ENCODE results near the gene TSPAN10.

- no peak for TF ChIP-seq EZH2 (IDR thresholded peaks at IDR 0.05; ENCODE audit: insufficient read depth, low read length)
- TF ChIP-seq, protein P1, sequence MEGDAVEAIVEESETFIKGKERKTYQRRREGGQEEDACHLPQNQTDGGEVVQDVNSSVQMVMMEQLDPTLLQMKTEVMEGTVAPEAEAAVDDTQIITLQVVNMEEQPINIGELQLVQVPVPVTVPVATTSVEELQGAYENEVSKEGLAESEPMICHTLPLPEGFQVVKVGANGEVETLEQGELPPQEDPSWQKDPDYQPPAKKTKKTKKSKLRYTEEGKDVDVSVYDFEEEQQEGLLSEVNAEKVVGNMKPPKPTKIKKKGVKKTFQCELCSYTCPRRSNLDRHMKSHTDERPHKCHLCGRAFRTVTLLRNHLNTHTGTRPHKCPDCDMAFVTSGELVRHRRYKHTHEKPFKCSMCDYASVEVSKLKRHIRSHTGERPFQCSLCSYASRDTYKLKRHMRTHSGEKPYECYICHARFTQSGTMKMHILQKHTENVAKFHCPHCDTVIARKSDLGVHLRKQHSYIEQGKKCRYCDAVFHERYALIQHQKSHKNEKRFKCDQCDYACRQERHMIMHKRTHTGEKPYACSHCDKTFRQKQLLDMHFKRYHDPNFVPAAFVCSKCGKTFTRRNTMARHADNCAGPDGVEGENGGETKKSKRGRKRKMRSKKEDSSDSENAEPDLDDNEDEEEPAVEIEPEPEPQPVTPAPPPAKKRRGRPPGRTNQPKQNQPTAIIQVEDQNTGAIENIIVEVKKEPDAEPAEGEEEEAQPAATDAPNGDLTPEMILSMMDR (IDR thresholded peaks at IDR 0.05; ENCODE audit: insufficient read depth, low read depth, low read length), result no peak
Measured at GRCh38 chr17:81660441-81660840, 23.4 kb downstream of the TSPAN10 start.

All from astrocyte (in vitro differentiated cells and primary cell).